K562 (cell line): ENCODE measurements around the gene PPIE. TPM values are rescaled to one million over a fixed set of nuclear protein-coding genes. Genes with fewer than 3 reads are reported as not detected.

ENCODE experiments used
- ATAC-seq: fragments of 200-7000 bp; cut with Tn5 transposase; 3 replicates; pipeline ENCODE4 v1.9.1; 2020; ENCODE audit warnings: moderate library complexity
- BruUV-seq: library from RNA; stranded (reverse); fragments of 400-500 nt; replicated peaks from 2 replicates; lab custom pipeline; 2021; lab: Mats Ljungman, UMichigan
- CTCF ChIA-PET: fragments of 300-600 bp; formaldehyde crosslinking; extraction: SDS; loops from one replicate; lab custom pipeline; 2021; ENCODE audit warnings: low intra/inter-chr PET ratio; lab: Yijun Ruan, JAX
- POLR2A ChIA-PET: fragments of 300-600, 350-650 bp; sonication (Branson Sonifier 250); formaldehyde crosslinking; extraction: SDS; loops from one replicate; lab custom pipeline; 2021; ENCODE audit warnings: antibody characterized with exemption, inconsistent platforms; lab: Yijun Ruan, JAX
- DNase-seq, 4 experiments: peaks; one replicate each; pipeline versions ENCODE4 v3.0.0 to v3.0.0-alpha.2; 2011 to 2018; ENCODE audit warnings: low spot score in 3 of 4, mixed read lengths in 3 of 4; ENCODE audit errors: extremely low read depth in 1 of 4
- FAIRE-seq: peaks from 2 replicates; lab custom pipeline; 2011; peaks lifted over from hg19 to GRCh38; lab: Jason Lieb, UNC
- H2AFZ ChIP-seq: 2 replicates; pipeline ENCODE4 v1.6.0; 2011; ENCODE audit warnings: low read depth, low read length, control low read depth, inconsistent platforms
- H3K27ac ChIP-seq: fragments of 200-600 bp; 3 replicates; pipeline ENCODE4 v1.8.0; 2011; ENCODE audit warnings: low read depth, mild to moderate bottlenecking, control low read depth, inconsistent platforms, low read length, moderate library complexity, mixed read lengths; ENCODE audit errors: extremely low read depth
- H3K27me3 ChIP-seq, 2 experiments: fragments of 300-600 bp in 1 of 2; 2 replicates in 1 of 2; 3 replicates in 1 of 2; pipeline versions ENCODE4 v1.6.0 to v1.8.0; 2011; ENCODE audit warnings: inconsistent platforms in 2 of 2, low read length in 2 of 2, mild to moderate bottlenecking in 1 of 2, mixed read lengths in 1 of 2, moderate library complexity in 1 of 2; ENCODE audit not compliant: control insufficient read depth in 2 of 2, insufficient read depth in 2 of 2
- H3K36me3 ChIP-seq: fragments of 300-600 bp; 3 replicates; pipeline ENCODE4 v1.8.0; 2011; ENCODE audit warnings: mild to moderate bottlenecking, low read length, inconsistent platforms; ENCODE audit not compliant: control insufficient read depth, insufficient read depth
- H3K4me1 ChIP-seq, 2 experiments: fragments of 200-600 bp in 1 of 2; replicated peaks in 1 of 2; 2 replicates in 1 of 2; 3 replicates in 1 of 2; pipeline versions ENCODE4 v1.5.1 to v1.8.0; 2011; ENCODE audit warnings: inconsistent platforms in 2 of 2, low read length in 2 of 2, mild to moderate bottlenecking in 1 of 2, mixed read lengths in 1 of 2, moderate library complexity in 1 of 2; ENCODE audit not compliant: control insufficient read depth in 2 of 2, insufficient read depth in 2 of 2
- H3K4me2 ChIP-seq: 2 replicates; pipeline ENCODE4 v1.6.1; 2011; ENCODE audit warnings: low read length, control low read depth, inconsistent platforms, mixed read lengths; ENCODE audit not compliant: insufficient read depth
- H3K4me3 ChIP-seq: fragments of 200-600 bp; sonication (generic), shearing (Covaris generic); 2 replicates; pipeline ENCODE4 v1.5.1; 2016; ENCODE audit warnings: control low read depth, inconsistent platforms
- H3K79me2 ChIP-seq: fragments of 200-600 bp; 3 replicates; pipeline ENCODE4 v1.8.0; 2011; ENCODE audit warnings: low read length, inconsistent platforms; ENCODE audit not compliant: control insufficient read depth, insufficient read depth
- H3K9ac ChIP-seq, 2 experiments: 2 replicates each; pipeline versions ENCODE4 v1.6.0 to v1.6.1; 2011; ENCODE audit warnings: low read depth in 2 of 2, low read length in 2 of 2, control low read depth in 1 of 2, inconsistent platforms in 1 of 2, mild to moderate bottlenecking in 1 of 2, mixed read lengths in 1 of 2; ENCODE audit not compliant: insufficient read depth in 1 of 2
- H3K9me1 ChIP-seq: one replicate; pipeline ENCODE4 v1.6.0; 2011; ENCODE audit warnings: inconsistent platforms, mild to moderate bottlenecking, low read length, moderate library complexity; ENCODE audit not compliant: control insufficient read depth, insufficient read depth
- H3K9me3 ChIP-seq: replicated peaks from 2 replicates; pipeline ENCODE4 v1.5.1; 2011; ENCODE audit warnings: low read depth, low read length, inconsistent platforms; ENCODE audit not compliant: control insufficient read depth, insufficient read depth
- H4K20me1 ChIP-seq: replicated peaks from 2 replicates; pipeline ENCODE4 v1.6.1; 2011; ENCODE audit warnings: low read length, inconsistent platforms, mixed read lengths; ENCODE audit not compliant: control insufficient read depth, insufficient read depth
- ATF3 ChIP-seq, 2 experiments: fragments of 450-650 bp in 1 of 2; sonication (generic) in 1 of 2; formaldehyde crosslinking in 1 of 2; IDR thresholded peaks in 1 of 2; conservative IDR thresholded peaks in 1 of 2; 2 replicates each; pipeline versions ENCODE4 v1.6.1 to v1.8.1; 2016 to 2023; ENCODE audit warnings: mild to moderate bottlenecking in 2 of 2, moderate library complexity in 2 of 2, inconsistent platforms in 1 of 2, missing genetic modification reagents in 1 of 2
- EHMT2 ChIP-seq: fragments of 450-650 bp; IDR thresholded peaks from 2 replicates; pipeline ENCODE4 v1.6.1; 2018; ENCODE audit warnings: antibody characterized with exemption
- ERF ChIP-seq: fragments of 450-650 bp; formaldehyde crosslinking; IDR thresholded peaks from 2 replicates; pipeline ENCODE4 v1.4.0; 2020; ENCODE audit warnings: mild to moderate bottlenecking, mixed read lengths
- KLF6 ChIP-seq: fragments of 250-450 bp; sonication (Bioruptor Pico); IDR thresholded peaks from 2 replicates; pipeline ENCODE4 v1.4.0; 2020; ENCODE audit warnings: mild to moderate bottlenecking, moderate library complexity, borderline replicate concordance
- NCOR1 ChIP-seq: fragments of 450-650 bp; IDR thresholded peaks from 2 replicates; pipeline ENCODE4 v1.6.1; 2016; ENCODE audit warnings: mild to moderate bottlenecking, moderate library complexity
- NR1H2 ChIP-seq: sonication (generic); formaldehyde crosslinking; IDR thresholded peaks from 2 replicates; pipeline ENCODE4 v1.4.0; 2020; ENCODE audit warnings: mild to moderate bottlenecking, missing genetic modification reagents
- POU5F1 ChIP-seq: fragments of 150-350 bp; IDR thresholded peaks from 2 replicates; pipeline ENCODE4 v1.6.1; 2014; ENCODE audit warnings: borderline replicate concordance, low read length, low read depth, mild to moderate bottlenecking; ENCODE audit not compliant: partially characterized antibody
- SLC30A9 ChIP-seq: fragments of 250-450 bp; sonication (Bioruptor Pico); IDR thresholded peaks from 2 replicates; pipeline ENCODE4 v1.8.0; 2022; ENCODE audit warnings: mild to moderate bottlenecking, moderate library complexity
- SMARCA5 ChIP-seq: fragments of 450-650 bp; IDR thresholded peaks from 2 replicates; pipeline ENCODE4 v1.6.1; 2016
- SMARCE1 ChIP-seq: fragments of 450-650 bp; IDR thresholded peaks from 2 replicates; pipeline ENCODE4 v1.7.1; 2016; ENCODE audit warnings: mild to moderate bottlenecking
- TARDBP ChIP-seq: fragments of 450-650 bp; IDR thresholded peaks from 2 replicates; pipeline ENCODE4 v1.6.1; 2016
- TGIF2 ChIP-seq: sonication (generic); formaldehyde crosslinking; IDR thresholded peaks from 2 replicates; pipeline ENCODE4 v1.8.1; 2022; ENCODE audit warnings: mild to moderate bottlenecking, missing genetic modification reagents, moderate library complexity
- THRAP3 ChIP-seq: fragments of 450-650 bp; IDR thresholded peaks from 2 replicates; pipeline ENCODE4 v1.6.1; 2016; ENCODE audit warnings: mild to moderate bottlenecking, inconsistent platforms, borderline replicate concordance
- ZHX1 ChIP-seq: fragments of 150-350 bp; conservative IDR thresholded peaks from 2 replicates; pipeline ENCODE4 v1.6.1; 2014; ENCODE audit warnings: low read length
- ZNF740 ChIP-seq, 3 experiments: fragments of 200-800 bp in 1 of 3; sonication (Bioruptor generic) in 1 of 3; sonication (generic) in 1 of 3; formaldehyde crosslinking in 1 of 3; IDR thresholded peaks; 2 replicates each; pipeline versions ENCODE4 v1.6.1 to v1.8.0; 2016 to 2022; ENCODE audit warnings: mild to moderate bottlenecking in 2 of 3, missing compliant biosample characterization in 2 of 3, missing genetic modification characterization in 2 of 3, missing genetic modification reagents in 1 of 3
- ZNF778 ChIP-seq: fragments of 450-650 bp; formaldehyde crosslinking; IDR thresholded peaks from 2 replicates; pipeline ENCODE4 v1.4.0; 2020; ENCODE audit warnings: mild to moderate bottlenecking, moderate library complexity
- WGBS: fragments of 100-300 bp; shearing (Covaris generic); methylation state at CpG from one replicate; pipeline ENCODE4 v1.1.6; 2016; ENCODE audit warnings: low coverage, mixed read lengths; ENCODE audit not compliant: insufficient coverage; ENCODE audit errors: missing lambda C conversion rate; 5-methylcytosine and 5-hydroxymethylcytosine counted together
- in situ Hi-C: fragments of 300-500 bp; cut with MboI; formaldehyde crosslinking; loops from 4 replicates; pipeline ENCODE4 v1.15.0; 2018; ENCODE audit warnings: inconsistent platforms, mixed read lengths
- intact Hi-C: fragments of 100-400 bp; cut with micrococcal nuclease; formaldehyde crosslinking; loops from 2 replicates; pipeline ENCODE4 v1.14.2; 2022
- polyA plus RNA-seq, 8 experiments: library from polyadenylated mRNA; depleted of rRNA in 4 of 8; stranded (reverse) in 5 of 8; unstranded in 3 of 8; fragments of >200 nt; fragmentation: Nextera tagmentation in 2 of 8; fragmentation: Illumina TruSeq in 1 of 8; extraction: Ambion mirVana in 2 of 8; extraction: Trizol in 1 of 8; gene quantifications; 2 replicates each; pipeline versions ENCODE4 v1.2.1 to v1.2.3, GENCODE V29; 2011 to 2014; ENCODE audit warnings: inconsistent platforms in 1 of 8, missing spikeins in 1 of 8
- total RNA-seq, 7 experiments: library from RNA; depleted of rRNA in 6 of 7; stranded (reverse); fragments of >200 nt in 6 of 7; fragmentation: Illumina TruSeq in 2 of 7; extraction: Trizol in 2 of 7; gene quantifications; 2 replicates each; pipeline versions ENCODE4 v1.2.1 to v1.2.3, GENCODE V29; 2011 to 2021; ENCODE audit warnings: low replicate concordance in 1 of 7

PPIE gene
- total and polyA plus RNA-seq, 9 of the 15 experiments (the other 6 are each of a cell fraction or from before 2014, with no cell fraction given) = 75.4 to 444 (median 131) TPM

GRCh38 chr1:39791838-39792237 is 53.2 kb downstream of the PPIE start:
- WGBS = 56% methylated on average over 2 of the region's 2 CpGs
- no peaks in the 10 kb centered on the region for H3K9me1 ChIP-seq
- H4K20me1 ChIP-seq = no peaks in the 10 kb centered on the region
- H3K4me1 ChIP-seq = peaks cover 0 to 22% of the 10 kb centered on the region in 2 experiments; a peak in 4 of 5 replicates
- TF ChIP-seq KLF6 (CRISPR knock-in tag) (no peak), ATF3 (IDR thresholded peaks at IDR 0.05) (no peak), ATF3 (CRISPR knock-in tag; conservative IDR thresholded peaks at IDR 0.05) (no peak), ZNF778 (CRISPR knock-in tag) (no peak), THRAP3 (no peak), SLC30A9 (CRISPR knock-in tag) (no peak), TARDBP (no peak), SMARCA5 (no peak), EHMT2 (no peak), SMARCE1 (no peak), NCOR1 (no peak), NR1H2 (CRISPR knock-in tag) (no peak), ZHX1 (no peak), TGIF2 (no peak), ZNF740 (CRISPR knock-in tag; IDR thresholded peaks at IDR 0.05) (no peak), ZNF740 (tag; IDR thresholded peaks at IDR 0.05) (no peak), POU5F1 (no peak), ERF (no peak)
- no peaks in the 10 kb centered on the region for H3K79me2 ChIP-seq
- intact Hi-C loops = no loop called here
- H3K9me3 ChIP-seq = no peaks in the 10 kb centered on the region
- H2AFZ ChIP-seq = no peak overlapping the region
- H3K9ac ChIP-seq = no peak overlapping the region
- FAIRE-seq (no peak), DNase-seq (no peak), ATAC-seq (no peak)
- H3K4me2 ChIP-seq = no peak overlapping the region
- H3K36me3 ChIP-seq = no peaks in the 10 kb centered on the region
- BruUV-seq = no TSS peak
- ChIA-PET POLR2A (interaction anchor here (0.6 to 1.6 kb wide), 3 partner anchors 27 to 316 kb away, joined by 3 to 4 read pairs (median 4); no protein-coding TSS in a partner anchor), CTCF (no interaction called here)
- H3K27me3 ChIP-seq = no peaks in the 10 kb centered on the region; a peak in 1 of 5 replicates
- in situ Hi-C loops = no loop called here
- no peak overlapping the region for H3K27ac ChIP-seq
- H3K4me3 ChIP-seq = no peak overlapping the region
